Measurements from ENCODE around the gene PAMR1. TPM values are rescaled to one million over a fixed set of nuclear protein-coding genes. Genes with fewer than 3 reads are reported as not detected.

PAMR1 gene
- total and polyA plus RNA-seq, 4 donors: 0.60 to 15.2 (median 1.4) TPM

DNA sequence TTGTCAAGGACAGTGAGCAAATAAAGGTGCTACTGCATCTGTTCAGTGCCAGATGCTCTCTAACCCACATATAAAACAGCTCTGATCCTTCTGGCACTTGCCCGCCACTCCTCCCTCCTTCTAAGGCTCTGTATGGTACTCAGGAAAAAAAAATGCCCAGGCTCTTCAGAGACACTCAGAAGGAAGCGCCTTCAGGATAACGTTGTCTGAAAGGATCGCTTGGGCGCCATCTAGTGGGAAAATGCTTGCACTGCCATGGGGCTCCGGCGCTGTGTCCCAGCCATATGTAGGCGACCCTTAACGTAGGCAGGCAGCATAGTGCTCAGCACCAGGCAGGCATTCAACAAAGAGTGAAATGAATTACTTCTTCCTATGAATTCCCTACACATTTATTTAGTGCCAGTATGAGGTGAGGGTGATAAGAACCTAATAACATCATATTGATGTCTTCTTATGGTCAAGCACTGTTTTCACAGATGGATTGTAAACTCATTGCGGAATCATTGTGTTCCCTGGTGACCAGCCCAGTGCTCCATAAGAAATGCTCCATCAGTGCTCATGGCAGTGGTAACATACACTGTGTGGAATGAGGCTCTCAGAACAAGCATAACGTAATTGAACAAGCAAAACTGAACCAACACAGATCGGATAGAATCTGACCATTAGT is 39.6 kb downstream of the PAMR1 start:
- peaks cover 0 to 1% (median 0%) of the 10 kb centered on the region in 3 donors for H3K27me3 ChIP-seq (ENCODE audit: control insufficient read depth in 3 of 3, insufficient read depth in 3 of 3, low read length in 2 of 3)
- H3K36me3 ChIP-seq (ENCODE audit: control insufficient read depth in 4 of 4, insufficient read depth in 4 of 4, low read length in 4 of 4): no peaks in the 10 kb centered on the region
- H3K4me1 ChIP-seq (ENCODE audit: control insufficient read depth in 5 of 5, insufficient read depth in 5 of 5, low read length in 5 of 5): no peaks in the 10 kb centered on the region
- peak; percentile 91 for ATAC-seq (ENCODE audit: insufficient read depth, low FRiP score)
- peaks cover 0 to 6% (median 2%) of the 10 kb centered on the region in 4 donors for H3K9me3 ChIP-seq (ENCODE audit: control insufficient read depth in 4 of 4, insufficient read depth in 3 of 4, low read length in 3 of 4)
- H3K9ac ChIP-seq (ENCODE audit: insufficient read depth in 1 of 2, low read length in 2 of 2): no peak overlapping the region
- H3K27ac ChIP-seq (ENCODE audit: low read depth in 1 of 2, low read length in 1 of 2): no peak overlapping the region
- TF ChIP-seq, protein P1, sequence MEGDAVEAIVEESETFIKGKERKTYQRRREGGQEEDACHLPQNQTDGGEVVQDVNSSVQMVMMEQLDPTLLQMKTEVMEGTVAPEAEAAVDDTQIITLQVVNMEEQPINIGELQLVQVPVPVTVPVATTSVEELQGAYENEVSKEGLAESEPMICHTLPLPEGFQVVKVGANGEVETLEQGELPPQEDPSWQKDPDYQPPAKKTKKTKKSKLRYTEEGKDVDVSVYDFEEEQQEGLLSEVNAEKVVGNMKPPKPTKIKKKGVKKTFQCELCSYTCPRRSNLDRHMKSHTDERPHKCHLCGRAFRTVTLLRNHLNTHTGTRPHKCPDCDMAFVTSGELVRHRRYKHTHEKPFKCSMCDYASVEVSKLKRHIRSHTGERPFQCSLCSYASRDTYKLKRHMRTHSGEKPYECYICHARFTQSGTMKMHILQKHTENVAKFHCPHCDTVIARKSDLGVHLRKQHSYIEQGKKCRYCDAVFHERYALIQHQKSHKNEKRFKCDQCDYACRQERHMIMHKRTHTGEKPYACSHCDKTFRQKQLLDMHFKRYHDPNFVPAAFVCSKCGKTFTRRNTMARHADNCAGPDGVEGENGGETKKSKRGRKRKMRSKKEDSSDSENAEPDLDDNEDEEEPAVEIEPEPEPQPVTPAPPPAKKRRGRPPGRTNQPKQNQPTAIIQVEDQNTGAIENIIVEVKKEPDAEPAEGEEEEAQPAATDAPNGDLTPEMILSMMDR (IDR thresholded peaks at IDR 0.05; ENCODE audit: control extremely low read depth, extremely low read depth): peak; percentile 74
- WGBS, 2 donors: 17 to 18% methylated on average over 12 of the region's 12 CpGs
- peak; percentile 87 to 91 (median 88) for DNase-seq
- no peak overlapping the region for H3K4me3 ChIP-seq

DNA sequence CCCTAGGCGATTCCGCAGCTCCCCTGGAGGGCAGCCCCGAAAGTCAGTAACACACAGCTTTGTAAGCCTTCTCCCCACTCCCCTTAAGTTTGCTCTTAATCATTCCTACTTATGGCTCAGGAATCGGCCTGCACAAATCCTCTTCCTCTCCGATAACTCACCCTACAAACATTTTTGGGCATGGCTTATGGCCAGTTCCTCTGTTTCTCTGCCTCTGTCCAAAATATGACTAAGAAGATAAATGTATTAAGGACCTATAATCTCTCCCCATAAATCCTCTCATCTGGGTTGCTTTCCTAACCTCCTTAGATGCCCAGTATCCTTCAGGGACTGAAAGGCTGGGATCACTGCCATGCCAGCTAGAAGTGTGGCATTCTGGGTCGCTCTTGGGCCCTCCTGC is 41.0 kb downstream of the PAMR1 start:
- DNase-seq: no peak
- TF ChIP-seq, protein P1 (IDR thresholded peaks at IDR 0.05; ENCODE audit: control extremely low read depth, extremely low read depth): no peak
- no peak overlapping the region for H3K4me3 ChIP-seq
- 93 to 97% methylated on average over 6 of the region's 6 CpGs for WGBS, 2 donors
- no peaks in the 10 kb centered on the region for H3K4me1 ChIP-seq (ENCODE audit: control insufficient read depth in 5 of 5, insufficient read depth in 5 of 5, low read length in 5 of 5)
- peaks cover 0 to 6% (median 2%) of the 10 kb centered on the region in 4 donors for H3K9me3 ChIP-seq (ENCODE audit: control insufficient read depth in 4 of 4, insufficient read depth in 3 of 4, low read length in 3 of 4)
- H3K9ac ChIP-seq (ENCODE audit: insufficient read depth in 1 of 2, low read length in 2 of 2): no peak overlapping the region
- no peaks in the 10 kb centered on the region for H3K27me3 ChIP-seq (ENCODE audit: control insufficient read depth in 3 of 3, insufficient read depth in 3 of 3, low read length in 2 of 3)
- ATAC-seq (ENCODE audit: insufficient read depth, low FRiP score): no peak
- H3K36me3 ChIP-seq (ENCODE audit: control insufficient read depth in 4 of 4, insufficient read depth in 4 of 4, low read length in 4 of 4): no peaks in the 10 kb centered on the region
- H3K27ac ChIP-seq (ENCODE audit: low read depth in 1 of 2, low read length in 1 of 2): no peak overlapping the region

DNA sequence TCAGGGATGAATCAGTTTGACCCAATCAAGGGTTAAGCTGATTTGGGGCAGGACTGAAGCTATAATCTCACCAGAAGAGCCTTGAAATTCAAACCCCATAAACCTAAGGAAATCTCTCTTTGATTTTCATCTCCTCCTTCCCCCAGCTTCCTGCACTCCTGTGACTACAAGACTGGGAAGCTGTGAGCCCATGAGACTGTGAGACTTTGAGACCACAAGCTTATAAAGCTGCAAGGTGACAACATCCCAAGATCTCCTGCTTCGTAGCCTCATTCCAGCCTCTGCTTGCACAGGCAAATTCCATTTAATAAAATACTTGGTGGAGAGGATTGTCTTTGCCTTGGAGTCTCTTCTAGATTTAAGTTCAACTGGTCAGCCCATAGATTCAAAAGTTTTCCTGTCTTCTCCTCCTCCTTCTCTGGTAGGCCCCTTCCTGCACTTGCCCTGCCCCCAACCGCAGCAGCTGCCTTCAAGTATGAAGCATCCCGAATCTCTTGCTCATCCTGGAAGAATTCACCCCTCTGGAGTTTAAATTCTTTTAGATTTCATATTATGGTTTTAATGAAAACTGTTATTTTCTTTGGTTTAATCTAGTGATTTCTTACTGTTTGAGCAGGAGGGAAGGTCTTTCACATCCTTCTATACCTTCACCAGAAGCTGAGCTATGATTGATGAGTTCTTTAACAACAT is 42.1 kb downstream of the PAMR1 start:
- TF ChIP-seq, protein P1 (IDR thresholded peaks at IDR 0.05; ENCODE audit: control extremely low read depth, extremely low read depth): no peak
- 95 to 97% methylated on average over 3 of the region's 3 CpGs for WGBS, 2 donors
- DNase-seq (no peak), ATAC-seq (ENCODE audit: insufficient read depth, low FRiP score) (no peak)
- Histone ChIP-seq H3K9me3 (ENCODE audit: control insufficient read depth in 4 of 4, insufficient read depth in 3 of 4, low read length in 3 of 4) (peaks cover 0 to 6% (median 2%) of the 10 kb centered on the region in 4 donors), H3K27ac (ENCODE audit: low read depth in 1 of 2, low read length in 1 of 2) (no peak overlapping the region), H3K4me1 (ENCODE audit: control insufficient read depth in 5 of 5, insufficient read depth in 5 of 5, low read length in 5 of 5) (peaks cover 0 to 7% (median 3%) of the 10 kb centered on the region in 5 donors), H3K36me3 (ENCODE audit: control insufficient read depth in 4 of 4, insufficient read depth in 4 of 4, low read length in 4 of 4) (no peaks in the 10 kb centered on the region), H3K4me3 (no peak overlapping the region), H3K27me3 (ENCODE audit: control insufficient read depth in 3 of 3, insufficient read depth in 3 of 3, low read length in 2 of 3) (no peaks in the 10 kb centered on the region), H3K9ac (ENCODE audit: insufficient read depth in 1 of 2, low read length in 2 of 2) (no peak overlapping the region)
